OCI-LY1 (cell line): Measurements from ENCODE around the gene PUS10.

ENCODE experiments used
- H2AFZ ChIP-seq: fragments of 200-600 bp; sonication (generic), shearing (Covaris generic); 2 replicates; pipeline ENCODE4 v1.6.0; 2014; ENCODE audit warnings: antibody characterized with exemption, mild to moderate bottlenecking, low read length
- H3F3A ChIP-seq: fragments of 200-600 bp; sonication (generic), shearing (Covaris generic); 2 replicates; pipeline ENCODE4 v1.6.0; 2014; ENCODE audit warnings: mild to moderate bottlenecking, antibody characterized with exemption, low read length, moderate library complexity; ENCODE audit not compliant: insufficient read depth
- H3K27ac ChIP-seq: fragments of 200-600 bp; sonication (generic); 2 replicates; pipeline ENCODE4 v1.5.1; 2014; ENCODE audit warnings: low read length, mixed run types, mild to moderate bottlenecking, low read depth; ENCODE audit not compliant: poor library complexity, severe bottlenecking
- H3K27me3 ChIP-seq: fragments of 200-600 bp; sonication (generic); 2 replicates; pipeline ENCODE4 v1.6.0; 2014; ENCODE audit warnings: antibody characterized with exemption, mild to moderate bottlenecking, low read length, moderate library complexity; ENCODE audit not compliant: insufficient read depth
- H3K36me3 ChIP-seq: fragments of 200-600 bp; sonication (generic); 2 replicates; pipeline ENCODE4 v1.6.1; 2014; ENCODE audit warnings: mild to moderate bottlenecking, antibody characterized with exemption, low read length, moderate library complexity, mixed read lengths; ENCODE audit not compliant: insufficient read depth
- H3K4me1 ChIP-seq: fragments of 200-600 bp; sonication (generic); 2 replicates; pipeline ENCODE4 v1.5.1; 2014; ENCODE audit warnings: mild to moderate bottlenecking, low read length, moderate library complexity; ENCODE audit not compliant: insufficient read depth, severe bottlenecking
- H3K4me2 ChIP-seq: fragments of 200-600 bp; sonication (generic), shearing (Covaris generic); 2 replicates; pipeline ENCODE4 v1.6.1; 2014; ENCODE audit warnings: low read length
- H3K4me3 ChIP-seq: fragments of 200-600 bp; sonication (generic); 2 replicates; pipeline ENCODE4 v1.5.1; 2014; ENCODE audit warnings: low read length, low read depth, mild to moderate bottlenecking, mixed read lengths; ENCODE audit not compliant: poor library complexity, severe bottlenecking
- H3K79me2 ChIP-seq: fragments of 200-600 bp; shearing (Covaris generic); 2 replicates; pipeline ENCODE4 v1.6.1; 2016; ENCODE audit warnings: mixed run types, low read length, mixed read lengths; ENCODE audit not compliant: insufficient read depth
- H3K9ac ChIP-seq: fragments of 200-600 bp; sonication (generic), shearing (Covaris generic); 2 replicates; pipeline ENCODE4 v1.6.1; 2014; ENCODE audit warnings: mild to moderate bottlenecking, low read length, mixed read lengths
- H3K9me2 ChIP-seq: fragments of 200-600 bp; sonication (generic), shearing (Covaris generic); 2 replicates; pipeline ENCODE4 v1.6.1; 2014; ENCODE audit warnings: low read depth, mild to moderate bottlenecking, low read length, mixed read lengths
- H3K9me3 ChIP-seq: fragments of 200-600 bp; shearing (Covaris generic); 2 replicates; pipeline ENCODE4 v1.6.1; 2014; ENCODE audit warnings: low read length, mixed read lengths
- H4K20me1 ChIP-seq: fragments of 200-600 bp; sonication (generic), shearing (Covaris generic); 2 replicates; pipeline ENCODE4 v1.6.0; 2016; ENCODE audit warnings: mild to moderate bottlenecking, low read length; ENCODE audit not compliant: insufficient read depth
- CTCF ChIP-seq: fragments of 200-600 bp; sonication (generic), shearing (Covaris generic); IDR thresholded peaks from 2 replicates; pipeline ENCODE4 v1.5.1; 2017; ENCODE audit warnings: mild to moderate bottlenecking, antibody characterized with exemption, low read length, moderate library complexity, mixed read lengths
- EZH2 ChIP-seq: fragments of 200-600 bp; sonication (generic), shearing (Covaris generic); IDR thresholded peaks from 2 replicates; pipeline ENCODE4 v1.8.0; 2017; ENCODE audit warnings: borderline replicate concordance, mixed run types, mild to moderate bottlenecking, antibody characterized with exemption, low read length, moderate library complexity, mixed read lengths

PUS10 gene

GRCh38 chr2:60972889-60973656, 45.0 kb downstream of the PUS10 start:
- Histone ChIP-seq H3F3A (peaks cover 6% of the 10 kb centered on the region; the same call in 1 of the 2 replicates), H3K9me2 (no peaks in the 10 kb centered on the region), H3K79me2 (no peaks in the 10 kb centered on the region), H3K27me3 (no peaks in the 10 kb centered on the region), H3K4me3 (peak overlapping the region; percentile 50), H3K9ac (peak overlapping the region; percentile 62), H3K4me2 (peak overlapping the region; percentile 89), H3K9me3 (no peaks in the 10 kb centered on the region), H3K27ac (peak overlapping the region; percentile 94), H4K20me1 (no peaks in the 10 kb centered on the region), H3K4me1 (peaks cover 82% of the 10 kb centered on the region), H2AFZ (no peak overlapping the region), H3K36me3 (no peaks in the 10 kb centered on the region)
- TF ChIP-seq EZH2 (no peak), CTCF (no peak)

DNA sequence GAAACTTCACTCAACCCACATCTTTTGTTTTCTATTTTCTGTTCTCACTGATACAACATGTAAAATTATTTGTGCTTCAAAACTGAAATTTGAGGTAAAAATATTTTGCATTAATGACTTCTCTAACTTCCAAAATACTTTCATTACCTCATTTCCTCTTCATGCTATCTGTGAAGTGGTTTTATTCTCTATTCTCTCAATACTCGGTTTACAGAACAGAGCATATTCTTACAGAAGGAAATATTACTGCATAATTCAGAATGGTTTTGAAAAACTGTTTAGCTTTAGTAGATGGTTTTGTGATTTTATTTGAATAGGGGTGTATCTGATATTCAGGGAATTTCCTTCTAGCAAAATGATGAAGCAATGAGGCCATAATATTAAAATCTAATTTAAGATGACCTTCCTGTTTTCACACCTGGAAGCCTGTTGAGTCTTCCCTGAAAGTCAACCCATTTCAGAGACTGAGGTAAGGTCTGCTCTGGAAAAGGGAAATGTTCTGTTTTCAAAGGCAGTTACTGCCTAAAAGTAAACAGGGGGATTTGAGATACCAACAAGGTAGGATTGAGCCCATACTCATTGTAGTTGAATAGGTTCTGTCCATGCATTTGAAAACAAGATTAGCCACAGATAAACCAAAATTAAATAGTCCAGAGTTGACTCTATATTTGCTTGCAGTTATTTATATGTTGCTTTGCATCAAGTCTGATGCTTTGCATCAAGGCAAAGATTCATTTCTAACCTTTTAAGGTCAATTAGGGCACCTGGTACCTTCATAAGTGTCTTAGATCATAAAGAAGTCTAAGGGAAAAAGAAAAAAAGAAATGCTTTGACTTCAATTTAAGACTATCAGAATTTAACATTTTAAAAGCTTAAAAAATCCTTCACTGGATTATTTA, 51.3 kb downstream of the PUS10 start:
- Histone ChIP-seq H3K27ac (peak overlapping the region; percentile 56), H3K27me3 (no peaks in the 10 kb centered on the region), H3F3A (no peaks in the 10 kb centered on the region), H3K36me3 (no peaks in the 10 kb centered on the region), H3K4me2 (peak overlapping the region; percentile 6), H2AFZ (no peak overlapping the region), H3K4me1 (peaks cover 69% of the 10 kb centered on the region), H3K9me2 (no peaks in the 10 kb centered on the region), H3K79me2 (no peaks in the 10 kb centered on the region), H3K9me3 (no peaks in the 10 kb centered on the region), H4K20me1 (no peaks in the 10 kb centered on the region), H3K9ac (no peak overlapping the region), H3K4me3 (no peak overlapping the region)
- no peak for TF ChIP-seq EZH2
- no peak for TF ChIP-seq CTCF

GRCh38 chr2:60965499-60965785, 52.6 kb downstream of the PUS10 start:
- Histone ChIP-seq H3K79me2 (no peaks in the 10 kb centered on the region), H3K4me1 (peaks cover 58% of the 10 kb centered on the region), H3K27me3 (no peaks in the 10 kb centered on the region), H3K9me2 (no peaks in the 10 kb centered on the region), H3K9ac (no peak overlapping the region), H3K9me3 (no peaks in the 10 kb centered on the region), H3F3A (no peaks in the 10 kb centered on the region), H3K4me3 (no peak overlapping the region), H4K20me1 (no peaks in the 10 kb centered on the region), H3K36me3 (no peaks in the 10 kb centered on the region), H3K4me2 (no peak overlapping the region), H3K27ac (peak overlapping the region; percentile 51), H2AFZ (peak overlapping the region; percentile 83; the same call in 1 of the 2 replicates)
- TF ChIP-seq EZH2, result no peak
- no peak for TF ChIP-seq CTCF
